ENCODE measurements around the gene PDE1C.
"Not testable (repeated sequence)": the region's sequence is repeated elsewhere in the genome, so short reads cannot be mapped to it uniquely, and the experiment has no call there.

Gene PDE1C

GRCh38 chr7:32070406-32071360 lies at the start of gene PDE1C:
PDE1C (minus strand) TSS chr7:32070407.
- no peak for DNase-seq (ENCODE audit: low read depth, low spot score)

GRCh38 chr7:32119790-32120196 lies 49.6 kb upstream of the PDE1C start:
- no peak for DNase-seq (ENCODE audit: low read depth, low spot score)

GRCh38 chr7:32117837-32118236 lies 47.6 kb upstream of the PDE1C start:
- DNase-seq (ENCODE audit: low read depth, low spot score) = no peak

- DNase-seq (ENCODE audit: low read depth, low spot score) = no peak
Measured at GRCh38 chr7:32116436-32116835, 46.2 kb upstream of the PDE1C start.

- DNase-seq (ENCODE audit: low read depth, low spot score) = no peak
Measured at GRCh38 chr7:32115831-32116230, 45.6 kb upstream of the PDE1C start.

DNA sequence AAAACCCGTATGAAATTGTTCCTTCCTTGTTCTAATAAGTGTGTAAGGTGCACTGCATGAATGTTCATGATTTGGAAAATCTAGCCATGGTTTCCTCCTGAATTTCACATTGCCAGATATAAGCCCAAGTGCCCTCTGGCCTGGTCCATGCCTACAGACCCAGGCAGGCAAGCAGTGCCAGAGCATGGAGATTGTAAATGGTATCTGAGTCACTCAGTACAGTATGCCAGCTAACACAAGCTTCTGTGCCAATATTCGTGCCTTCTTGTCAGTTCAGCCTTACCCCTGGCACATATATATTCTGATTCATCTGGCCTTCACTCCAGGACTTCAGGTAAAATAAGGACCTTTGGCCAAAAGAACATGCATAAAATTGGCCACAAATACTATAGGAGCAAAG lies 38.4 kb upstream of the PDE1C start:
- DNase-seq (ENCODE audit: low read depth, low spot score) = no peak

- no peak for DNase-seq (ENCODE audit: low read depth, low spot score)
Measured at GRCh38 chr7:32104766-32105165, 34.6 kb upstream of the PDE1C start.

GRCh38 chr7:32103361-32103760 lies 33.2 kb upstream of the PDE1C start:
- no peak for DNase-seq (ENCODE audit: low read depth, low spot score)

DNA sequence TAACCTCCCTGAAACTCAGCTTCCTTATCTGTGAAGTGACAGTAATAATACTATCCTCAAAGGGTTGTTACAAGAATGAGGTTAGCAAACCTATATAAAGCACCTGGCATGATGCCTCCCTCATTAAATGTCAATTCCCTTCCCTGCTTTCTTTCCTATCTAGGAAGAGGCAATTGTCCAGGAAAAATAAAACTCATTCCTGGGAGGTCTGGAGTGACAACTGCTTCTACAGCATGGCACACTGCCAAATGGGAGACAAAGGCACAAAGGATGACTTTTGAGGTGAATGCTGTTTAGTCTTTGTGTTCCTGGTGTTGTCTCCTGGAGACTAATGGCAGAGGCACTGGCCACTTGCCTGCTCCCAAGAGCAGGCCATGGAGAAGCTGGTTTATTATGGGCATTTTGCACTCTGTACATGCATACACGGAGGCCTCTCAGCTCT lies 32.2 kb upstream of the PDE1C start:
- DNase-seq (ENCODE audit: low read depth, low spot score) = no peak

- DNase-seq (ENCODE audit: low read depth, low spot score) = no peak
Measured at GRCh38 chr7:32100407-32100907, 30.2 kb upstream of the PDE1C start.

DNA sequence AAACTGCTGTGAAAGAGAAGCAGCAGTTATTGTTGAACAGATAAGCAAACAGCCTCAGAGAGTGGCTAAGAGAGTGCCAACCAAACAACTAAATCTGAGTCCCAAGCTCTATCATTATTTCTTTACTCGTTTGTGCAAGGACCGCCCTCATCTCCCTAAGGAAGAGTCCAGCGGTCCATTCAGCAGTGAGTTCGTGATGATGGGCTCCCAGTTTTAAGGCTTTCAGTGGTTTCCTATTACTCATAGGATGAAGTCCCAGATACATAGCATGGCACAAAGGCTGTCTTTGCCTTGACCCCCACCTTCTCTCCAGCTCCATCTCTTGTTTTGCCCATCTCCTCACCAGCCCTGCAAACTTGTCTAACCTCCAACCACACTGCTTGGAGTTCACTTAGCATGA lies 24.3 kb upstream of the PDE1C start:
- DNase-seq (ENCODE audit: low read depth, low spot score) = no peak

GRCh38 chr7:32093415-32094408 lies 23.5 kb upstream of the PDE1C start:
- no peak for DNase-seq (ENCODE audit: low read depth, low spot score)

DNA sequence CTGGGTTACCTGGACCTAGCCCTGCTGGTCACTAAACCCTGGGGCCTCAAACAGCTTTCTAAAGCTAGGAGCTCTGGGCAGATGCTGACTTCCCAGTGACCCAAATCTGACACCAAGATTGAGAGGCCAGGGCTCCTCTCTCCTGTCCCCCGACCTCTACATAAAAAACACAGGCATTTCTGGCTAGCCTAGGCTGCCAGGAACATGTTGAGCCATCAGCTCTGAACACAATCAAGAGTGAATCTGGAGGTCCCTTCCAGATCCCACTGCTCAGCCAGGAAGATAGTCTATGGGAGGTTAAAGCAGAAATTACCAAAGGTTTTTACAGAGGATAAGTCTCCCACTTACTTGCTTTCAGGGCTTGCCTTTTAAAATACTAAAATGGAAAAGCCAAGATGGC lies 22.1 kb upstream of the PDE1C start:
- no peak for DNase-seq (ENCODE audit: low read depth, low spot score)

DNA sequence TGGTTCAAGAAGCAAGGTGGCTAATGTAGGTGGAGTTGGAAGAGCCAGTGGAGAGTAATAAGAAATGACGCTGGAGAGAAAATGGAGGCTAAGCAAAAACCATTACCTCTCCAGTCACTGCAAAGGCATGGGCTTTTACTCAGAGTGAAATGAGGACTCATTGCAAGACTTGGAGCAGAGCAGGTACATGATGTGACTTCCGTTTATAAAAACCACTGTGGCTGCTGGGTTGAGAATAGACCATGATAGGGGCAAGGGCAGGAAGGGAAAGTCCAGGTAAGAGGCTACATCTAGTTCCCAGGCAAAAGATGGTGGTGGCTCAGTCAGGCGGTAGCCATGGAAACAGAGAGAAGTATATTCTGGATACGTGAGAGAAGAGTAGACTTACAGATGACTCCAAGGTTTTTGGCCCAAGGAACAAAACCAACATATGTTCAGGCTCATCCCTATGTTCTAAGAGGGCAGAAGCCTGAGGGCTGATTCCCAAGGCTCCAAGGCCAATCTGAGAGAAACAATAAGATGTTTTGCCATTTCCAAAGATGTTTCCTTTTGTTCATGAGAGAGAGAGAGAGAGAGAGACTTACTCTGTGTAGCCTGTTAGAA lies 21.5 kb upstream of the PDE1C start:
- no peak for DNase-seq (ENCODE audit: low read depth, low spot score)

DNA sequence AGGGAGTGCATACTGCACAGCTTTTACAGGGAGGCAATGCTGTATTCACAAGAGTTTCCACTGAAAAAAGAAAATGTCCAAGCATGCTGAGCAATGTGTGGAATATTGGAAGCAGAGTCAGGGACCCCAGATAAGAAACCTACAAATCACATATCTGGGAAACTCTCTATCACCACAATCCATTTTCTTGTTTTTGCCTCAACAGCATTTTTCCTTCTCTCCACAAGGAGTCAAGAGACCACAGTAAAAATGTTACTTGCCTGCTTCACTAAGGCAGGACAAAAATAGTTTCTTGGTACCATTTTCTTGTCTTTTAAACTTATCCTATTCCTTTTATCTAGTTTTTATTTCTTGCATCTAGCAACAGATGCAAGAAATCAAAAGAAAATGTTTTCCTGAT lies 19.5 kb upstream of the PDE1C start:
- DNase-seq (ENCODE audit: low read depth, low spot score) = no peak

GRCh38 chr7:32089256-32089655 lies 19.0 kb upstream of the PDE1C start:
- no peak for DNase-seq (ENCODE audit: low read depth, low spot score)

DNA sequence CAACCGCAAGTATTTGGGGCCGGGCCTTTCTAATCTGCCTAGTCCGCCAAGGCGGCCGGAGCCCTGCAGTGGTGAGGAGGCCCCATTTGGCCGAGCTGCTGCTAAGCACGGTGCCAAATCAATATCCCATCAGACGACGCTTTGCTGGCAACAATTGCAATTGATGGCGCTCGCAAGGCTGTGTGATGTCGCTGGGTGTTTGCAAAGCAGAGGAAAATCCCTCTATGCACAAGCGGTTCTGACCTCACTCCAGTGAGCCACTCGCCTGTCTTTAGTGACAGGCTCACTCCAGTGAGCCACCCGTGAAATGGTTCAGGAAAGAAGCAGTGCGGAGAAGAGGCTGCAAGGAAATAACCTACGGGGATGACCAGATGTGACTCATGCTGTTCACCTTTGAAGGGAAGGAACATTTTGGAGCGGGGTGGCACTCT lies 18.3 kb upstream of the PDE1C start:
- DNase-seq (ENCODE audit: low read depth, low spot score) = no peak

DNA sequence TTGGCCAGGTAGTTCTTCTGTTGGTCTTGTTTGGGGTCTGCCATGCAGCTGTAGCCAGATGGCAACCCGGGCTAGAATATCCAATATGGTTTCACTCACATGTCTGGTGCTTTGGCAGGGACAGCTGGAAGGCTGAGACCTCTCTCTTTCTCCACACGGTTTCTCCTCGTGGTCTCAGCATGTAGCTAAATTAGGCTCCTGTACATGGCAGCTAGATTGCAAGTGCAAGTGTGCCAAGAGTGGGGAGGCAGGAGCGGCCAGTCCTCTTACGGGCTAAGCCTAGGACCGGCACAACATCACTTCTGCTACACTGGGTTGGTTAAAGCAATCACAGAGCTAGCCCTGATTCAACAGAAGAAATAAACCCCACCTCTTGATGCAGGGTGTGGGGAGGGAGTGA lies 9.3 kb upstream of the PDE1C start:
- no peak for DNase-seq (ENCODE audit: low read depth, low spot score)

DNA sequence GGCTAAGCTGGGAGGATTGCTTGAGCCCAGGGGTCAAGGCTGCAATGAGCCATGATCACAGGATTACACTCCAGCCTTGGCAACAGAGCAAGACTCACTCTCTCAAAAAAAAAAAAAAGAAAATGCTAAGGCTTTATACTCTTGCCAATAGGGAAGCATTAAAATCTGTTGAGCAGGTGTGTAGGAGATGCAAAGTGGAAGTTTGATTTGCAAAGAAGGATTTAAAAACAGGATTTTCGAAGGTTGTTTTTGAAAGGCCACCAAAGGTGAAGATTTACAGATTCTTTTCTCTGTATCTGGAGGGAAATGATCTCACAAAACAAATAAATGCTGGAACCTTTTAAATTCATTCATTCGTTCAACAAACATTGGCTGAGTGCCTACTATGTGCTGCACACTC lies 8.6 kb upstream of the PDE1C start:
- no peak for DNase-seq (ENCODE audit: low read depth, low spot score)

DNA sequence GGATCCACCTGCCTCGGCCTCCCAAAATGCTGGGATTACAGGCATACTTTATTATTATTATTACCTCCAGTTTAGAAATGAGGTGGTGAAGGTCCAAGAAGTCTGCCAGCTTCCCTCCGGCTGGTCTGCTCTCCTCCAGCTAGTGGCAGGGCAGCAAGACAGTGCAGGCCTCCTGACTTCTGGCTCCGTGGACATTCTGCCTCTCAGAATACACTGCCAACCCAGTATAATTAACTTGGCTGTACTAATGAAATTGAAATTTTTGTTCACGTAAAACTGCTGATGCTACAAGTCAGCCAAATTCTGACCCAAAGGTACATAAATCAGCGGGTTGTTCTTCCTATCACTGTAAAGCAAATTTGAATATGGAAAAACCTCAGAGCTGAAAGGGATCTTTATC lies 7.6 kb upstream of the PDE1C start:
- DNase-seq (ENCODE audit: low read depth, low spot score) = no peak

DNA sequence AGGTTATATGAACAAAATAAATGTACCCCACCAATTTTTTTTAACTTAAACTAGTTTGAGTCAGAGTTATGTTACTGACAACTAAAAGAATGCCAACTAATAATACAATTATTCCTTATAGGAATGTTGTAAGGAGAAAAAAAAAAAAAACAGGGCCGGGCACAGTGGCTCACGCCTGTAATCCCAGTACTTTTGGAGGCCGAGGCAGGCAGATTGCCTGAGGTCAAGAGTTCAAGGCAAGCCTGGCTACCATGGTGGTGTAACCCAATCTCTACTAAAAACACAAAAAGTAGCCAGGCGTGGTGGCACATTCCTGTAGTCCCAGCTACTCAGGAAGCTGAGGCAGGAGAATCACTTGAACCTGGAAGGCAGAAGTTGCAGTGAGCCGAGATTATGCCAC lies 6.6 kb upstream of the PDE1C start:
- DNase-seq (ENCODE audit: low read depth, low spot score) = not testable (repeated sequence)

DNA sequence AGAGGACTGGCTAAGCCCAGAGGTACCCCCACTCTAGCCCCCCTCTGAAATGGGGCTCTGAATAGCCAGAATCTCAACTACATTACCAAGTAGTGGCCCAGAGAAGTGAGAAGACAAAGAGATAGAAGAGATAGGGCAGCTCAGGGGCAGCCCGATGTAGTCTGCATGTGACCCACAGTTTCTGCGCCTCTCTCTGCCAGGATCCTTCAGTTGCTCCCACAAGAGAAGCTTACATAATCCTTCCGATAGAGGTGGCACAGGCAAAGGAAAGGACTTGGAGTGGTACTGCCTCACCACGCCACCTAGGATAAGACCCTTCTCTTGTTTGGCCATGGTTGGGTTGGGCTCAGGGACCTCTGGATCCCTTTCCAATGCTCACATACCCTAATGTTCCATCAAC lies 5.4 kb upstream of the PDE1C start:
- no peak for DNase-seq (ENCODE audit: low read depth, low spot score)
